ENCODE data around the gene NAP1L1.

Gene NAP1L1

GRCh38 chr12:76030341-76031080 lies 54.0 kb downstream of the NAP1L1 start:
- no peaks in the 10 kb centered on the region for H3K9me2 ChIP-seq (replicated peaks; ENCODE audit: insufficient read depth, low read length)
- peak; percentile 57 for DNase-seq
- no peaks in the 10 kb centered on the region for H3K36me3 ChIP-seq (replicated peaks; ENCODE audit: insufficient read depth, low read length)
- H3K9me3 ChIP-seq (replicated peaks; ENCODE audit: insufficient read depth, low read length) = no peaks in the 10 kb centered on the region
- H3K4me1 ChIP-seq (ENCODE audit: low read length) = peaks cover 19% of the 10 kb centered on the region
- peak overlapping the region; percentile 90 for H3K27ac ChIP-seq (ENCODE audit: low read length)
- H3K27me3 ChIP-seq (replicated peaks; ENCODE audit: insufficient read depth, low read length) = no peaks in the 10 kb centered on the region
- peak overlapping the region; percentile 90 for H3K9ac ChIP-seq (ENCODE audit: low read length)
- H3F3A ChIP-seq (ENCODE audit: insufficient read depth, low read length) = peaks cover 36% of the 10 kb centered on the region
- no peak for TF ChIP-seq EZH2 (optimal IDR thresholded peaks at IDR 0.05; ENCODE audit: low read depth, low read length)
- peak overlapping the region; percentile 87 for H3K4me2 ChIP-seq (ENCODE audit: low read depth, low read length)
- H2AFZ ChIP-seq (ENCODE audit: low read length) = peak overlapping the region; percentile 48
- peaks cover 35% of the 10 kb centered on the region for H3K79me2 ChIP-seq (ENCODE audit: low read length)
- H3K4me3 ChIP-seq (ENCODE audit: low read length) = peak overlapping the region; percentile 96
- H4K20me1 ChIP-seq (ENCODE audit: insufficient read depth, low read length) = no peaks in the 10 kb centered on the region

- Histone ChIP-seq H3K4me2 (ENCODE audit: low read depth, low read length) (peak overlapping the region; percentile 87), H3K4me3 (ENCODE audit: low read length) (peak overlapping the region; percentile 96), H4K20me1 (ENCODE audit: insufficient read depth, low read length) (no peaks in the 10 kb centered on the region), H3K27me3 (replicated peaks; ENCODE audit: insufficient read depth, low read length) (no peaks in the 10 kb centered on the region), H3K27ac (ENCODE audit: low read length) (peak overlapping the region; percentile 90; the same call in 1 of the 2 replicates), H3K9ac (ENCODE audit: low read length) (peak overlapping the region; percentile 90), H3K9me3 (replicated peaks; ENCODE audit: insufficient read depth, low read length) (no peaks in the 10 kb centered on the region), H3K9me2 (replicated peaks; ENCODE audit: insufficient read depth, low read length) (no peaks in the 10 kb centered on the region), H2AFZ (ENCODE audit: low read length) (peak overlapping the region; percentile 48), H3F3A (ENCODE audit: insufficient read depth, low read length) (peaks cover 37% of the 10 kb centered on the region), H3K4me1 (ENCODE audit: low read length) (peaks cover 19% of the 10 kb centered on the region), H3K36me3 (replicated peaks; ENCODE audit: insufficient read depth, low read length) (no peaks in the 10 kb centered on the region), H3K79me2 (ENCODE audit: low read length) (peaks cover 35% of the 10 kb centered on the region)
- TF ChIP-seq EZH2phosphoT487 (IDR thresholded peaks at IDR 0.05; ENCODE audit: low read length) (no peak), CTCF (IDR thresholded peaks at IDR 0.05; ENCODE audit: low read length) (no peak), EZH2 (optimal IDR thresholded peaks at IDR 0.05; ENCODE audit: low read depth, low read length) (no peak)
- peak; percentile 19 for DNase-seq
Observed at GRCh38 chr12:76029982-76030340, 54.5 kb downstream of the NAP1L1 start.

- Histone ChIP-seq H3K9me3 (replicated peaks; ENCODE audit: insufficient read depth, low read length) (no peaks in the 10 kb centered on the region), H3K4me2 (ENCODE audit: low read depth, low read length) (peak overlapping the region; percentile 87), H3F3A (ENCODE audit: insufficient read depth, low read length) (peaks cover 36% of the 10 kb centered on the region)
Observed at GRCh38 chr12:76028571-76029277, 55.8 kb downstream of the NAP1L1 start.

More at GRCh38 chr12:76028571-76029277, 55.8 kb downstream of the NAP1L1 start:
- H2AFZ ChIP-seq (ENCODE audit: low read length) = no peak overlapping the region
- H3K79me2 ChIP-seq (ENCODE audit: low read length) = peaks cover 35% of the 10 kb centered on the region
- H3K27ac ChIP-seq (ENCODE audit: low read length) = no peak overlapping the region
- no peaks in the 10 kb centered on the region for H3K9me2 ChIP-seq (replicated peaks; ENCODE audit: insufficient read depth, low read length)
- H4K20me1 ChIP-seq (ENCODE audit: insufficient read depth, low read length) = no peaks in the 10 kb centered on the region
- peaks cover 19% of the 10 kb centered on the region for H3K4me1 ChIP-seq (ENCODE audit: low read length)
- no peak for DNase-seq
- peak overlapping the region; percentile 96 for H3K4me3 ChIP-seq (ENCODE audit: low read length)
- TF ChIP-seq CTCF (IDR thresholded peaks at IDR 0.05; ENCODE audit: low read length) (no peak), EZH2 (optimal IDR thresholded peaks at IDR 0.05; ENCODE audit: low read depth, low read length) (no peak)
- H3K27me3 ChIP-seq (replicated peaks; ENCODE audit: insufficient read depth, low read length) = no peaks in the 10 kb centered on the region
- peak overlapping the region; percentile 90; the same call in 1 of the 2 replicates for H3K9ac ChIP-seq (ENCODE audit: low read length)
- H3K36me3 ChIP-seq (replicated peaks; ENCODE audit: insufficient read depth, low read length) = no peaks in the 10 kb centered on the region
